GM19463 (cell line): ENCODE data around the gene FAM210A.
A peak's percentile ranks its signal among the peaks of the same experiment; 100 is the strongest.
"Not testable (repeated sequence)": the region's sequence is repeated elsewhere in the genome, so short reads cannot be mapped to it uniquely, and the experiment has no call there.

ENCODE experiments used
- ATAC-seq: cut with Tn5 transposase; IDR thresholded peaks from one replicate; pipeline ENCODE4 v1.9.1; 2021; ENCODE audit warnings: mild to moderate bottlenecking, moderate library complexity; ENCODE audit not compliant: unreplicated experiment

FAM210A gene

GRCh38 chr18:13726232-13726971 is at the start of gene FAM210A, which contains the start of gene RNMT:
Gene FAM210A, minus strand, starts transcription at chr18:13726558. Its CDS starts 44,481 bp downstream, at chr18:13682077.
Gene RNMT, plus strand, starts transcription at chr18:13726673. Its CDS starts 4,845 bp downstream, at chr18:13731518.
- ATAC-seq = peak; percentile 94

GRCh38 chr18:13775058-13775457 is 48.7 kb upstream of the FAM210A start:
- no peak for ATAC-seq

- no peak for ATAC-seq
Observed at GRCh38 chr18:13762690-13763439, 36.5 kb upstream of the FAM210A start.

GRCh38 chr18:13760047-13760446 is 33.7 kb upstream of the FAM210A start:
- ATAC-seq = no peak

GRCh38 chr18:13758622-13759021 is 32.3 kb upstream of the FAM210A start:
- ATAC-seq = no peak

- no peak for ATAC-seq
Observed at GRCh38 chr18:13756671-13757070, 30.3 kb upstream of the FAM210A start.

- ATAC-seq = no peak
Observed at GRCh38 chr18:13756261-13756660, 29.9 kb upstream of the FAM210A start.

GRCh38 chr18:13751599-13751998 is 25.2 kb upstream of the FAM210A start:
- not testable (repeated sequence) for ATAC-seq

GRCh38 chr18:13746633-13747032 is 20.3 kb upstream of the FAM210A start:
- no peak for ATAC-seq

GRCh38 chr18:13745696-13746095 is 19.3 kb upstream of the FAM210A start:
- no peak for ATAC-seq

- no peak for ATAC-seq
Observed at GRCh38 chr18:13735681-13736080, 9.3 kb upstream of the FAM210A start.

GRCh38 chr18:13730481-13730880 is 4.1 kb upstream of the FAM210A start:
- no peak for ATAC-seq

GRCh38 chr18:13726972-13727331 is 594 bp upstream of the FAM210A start:
- ATAC-seq = peak; percentile 5

GRCh38 chr18:13725566-13726231 is 659 bp downstream of the FAM210A start:
- ATAC-seq = no peak

- no peak for ATAC-seq
Observed at GRCh38 chr18:13720847-13721246, 5.5 kb downstream of the FAM210A start.

- ATAC-seq = no peak
Observed at GRCh38 chr18:13720123-13720522, 6.2 kb downstream of the FAM210A start.

GRCh38 chr18:13716916-13717315 is 9.4 kb downstream of the FAM210A start:
- no peak for ATAC-seq

- ATAC-seq = no peak
Observed at GRCh38 chr18:13715330-13715729, 11.0 kb downstream of the FAM210A start.

GRCh38 chr18:13713455-13714055 is 12.8 kb downstream of the FAM210A start:
- no peak for ATAC-seq

GRCh38 chr18:13712400-13713131 is 13.8 kb downstream of the FAM210A start:
- no peak for ATAC-seq

- ATAC-seq = no peak
Observed at GRCh38 chr18:13710414-13710831, 15.9 kb downstream of the FAM210A start.
